SK-N-SH (cell line): Measurements from ENCODE around the gene NCAPH2. TPM values are rescaled to one million over a fixed set of nuclear protein-coding genes. Genes with fewer than 3 reads are reported as not detected.
A peak's percentile ranks its signal among the peaks of the same experiment; 100 is the strongest.

Source experiments
- CTCF ChIA-PET: fragments of 300-600, 350-600 bp; formaldehyde crosslinking; extraction: SDS; loops from one replicate; lab custom pipeline; 2021; lab: Yijun Ruan, JAX
- POLR2A ChIA-PET: fragments of 350-600 bp; sonication (Branson Sonifier 250); formaldehyde crosslinking; extraction: SDS; loops from one replicate; lab custom pipeline; 2020; ENCODE audit warnings: antibody characterized with exemption, inconsistent platforms; lab: Yijun Ruan, JAX
- DNase-seq: peaks from one replicate; pipeline ENCODE4 v3.0.0; 2012
- H2AFZ ChIP-seq: fragments of 200-600 bp; sonication (generic); 2 replicates; pipeline ENCODE4 v1.8.1; 2016; ENCODE audit warnings: antibody characterized with exemption, mild to moderate bottlenecking, low read depth
- H3F3A ChIP-seq: fragments of 200-600 bp; sonication (generic); replicated peaks from 2 replicates; pipeline ENCODE3; 2016; ENCODE audit warnings: antibody characterized with exemption, mild to moderate bottlenecking; ENCODE audit not compliant: insufficient read depth
- H3K27ac ChIP-seq, 2 experiments: fragments of 200-500 bp in 1 of 2; fragments of 200-600 bp in 1 of 2; sonication (Bioruptor generic) in 1 of 2; sonication (generic), shearing (Covaris generic) in 1 of 2; 2 replicates each; pipeline versions ENCODE4 v1.5.1 to v1.6.1; 2014 to 2016; ENCODE audit warnings: low read depth in 2 of 2, inconsistent platforms in 1 of 2, low read length in 1 of 2, mild to moderate bottlenecking in 1 of 2, mixed read lengths in 1 of 2
- H3K27me3 ChIP-seq: fragments of 200-600 bp; sonication (generic), shearing (Covaris generic); 2 replicates; pipeline ENCODE4 v1.6.1; 2016; ENCODE audit warnings: mixed run types; ENCODE audit not compliant: insufficient read depth
- H3K36me3 ChIP-seq, 2 experiments: fragments of 200-500 bp in 1 of 2; fragments of 200-600 bp in 1 of 2; sonication (Bioruptor generic) in 1 of 2; sonication (generic) in 1 of 2; replicated peaks in 1 of 2; 2 replicates each; pipeline versions ENCODE3 to v1.5.1; 2014 to 2016; ENCODE audit warnings: low read length in 1 of 2, mild to moderate bottlenecking in 1 of 2; ENCODE audit not compliant: insufficient read depth in 2 of 2, control insufficient read depth in 1 of 2
- H3K4me1 ChIP-seq, 2 experiments: fragments of 200-500 bp in 1 of 2; fragments of 200-600 bp in 1 of 2; sonication (Bioruptor generic) in 1 of 2; sonication (generic), shearing (Covaris generic) in 1 of 2; 2 replicates each; pipeline versions ENCODE4 v1.5.1 to v1.6.1; 2014 to 2016; ENCODE audit warnings: low read depth in 1 of 2, low read length in 1 of 2, mixed run types in 1 of 2; ENCODE audit not compliant: insufficient read depth in 2 of 2, control insufficient read depth in 1 of 2
- H3K4me2 ChIP-seq: fragments of 200-600 bp; sonication (generic), shearing (Covaris generic); 2 replicates; pipeline ENCODE4 v1.6.1; 2017; ENCODE audit warnings: mixed run types
- H3K4me3 ChIP-seq, 2 experiments: fragments of 200-500 bp in 1 of 2; fragments of 200-600 bp in 1 of 2; sonication (Bioruptor generic) in 1 of 2; sonication (generic), shearing (Covaris generic) in 1 of 2; 2 replicates each; pipeline versions ENCODE4 v1.5.1 to v1.8.1; 2014 to 2016; ENCODE audit warnings: low read depth in 2 of 2, inconsistent platforms in 1 of 2, low read length in 1 of 2, mild to moderate bottlenecking in 1 of 2, mixed read lengths in 1 of 2, moderate library complexity in 1 of 2
- H3K79me2 ChIP-seq: fragments of 200-600 bp; sonication (generic); 2 replicates; pipeline ENCODE4 v1.8.1; 2017; ENCODE audit warnings: mild to moderate bottlenecking; ENCODE audit not compliant: insufficient read depth
- H3K9ac ChIP-seq: fragments of 200-600 bp; sonication (generic); 2 replicates; pipeline ENCODE4 v1.6.1; 2017; ENCODE audit warnings: mixed run types
- H3K9me2 ChIP-seq: fragments of 200-600 bp; sonication (generic); 2 replicates; pipeline ENCODE4 v1.6.1; 2017; ENCODE audit warnings: mixed run types
- H3K9me3 ChIP-seq: fragments of 200-600 bp; sonication (generic); 2 replicates; pipeline ENCODE4 v1.6.1; 2017; ENCODE audit warnings: mixed run types, mild to moderate bottlenecking, moderate library complexity
- H4K20me1 ChIP-seq: fragments of 200-600 bp; sonication (generic); 2 replicates; pipeline ENCODE4 v1.6.1; 2017; ENCODE audit warnings: mild to moderate bottlenecking, mixed run types; ENCODE audit not compliant: insufficient read depth
- CTCF ChIP-seq: fragments of 200-600 bp; sonication (generic); IDR thresholded peaks from 2 replicates; pipeline ENCODE4 v1.6.1; 2017; ENCODE audit warnings: antibody characterized with exemption, mild to moderate bottlenecking, moderate library complexity
- ELF1 ChIP-seq: IDR thresholded peaks from 2 replicates; pipeline ENCODE4 v1.4.0; 2012
- FOSL2 ChIP-seq: IDR thresholded peaks from 2 replicates; pipeline ENCODE4 v1.4.0; 2012; ENCODE audit warnings: low read depth, mild to moderate bottlenecking, moderate library complexity, borderline replicate concordance
- FOXM1 ChIP-seq: IDR thresholded peaks from 2 replicates; pipeline ENCODE4 v1.4.0; 2012; ENCODE audit warnings: low read depth, mild to moderate bottlenecking
- IRF3 ChIP-seq: fragments of 150-350 bp; IDR thresholded peaks from 2 replicates; pipeline ENCODE4 v1.6.1; 2016; ENCODE audit warnings: mild to moderate bottlenecking, low read depth, low read length
- MEF2A ChIP-seq: IDR thresholded peaks from 2 replicates; pipeline ENCODE4 v1.4.0; 2012; ENCODE audit warnings: low read depth, borderline replicate concordance
- MXI1 ChIP-seq: IDR thresholded peaks from 2 replicates; pipeline ENCODE4 v1.6.1; 2012; ENCODE audit warnings: mild to moderate bottlenecking, low read depth, low read length, improper control_type of control experiment
- PBX3 ChIP-seq: IDR thresholded peaks from 2 replicates; pipeline ENCODE4; 2012
- RFX5 ChIP-seq: IDR thresholded peaks from 2 replicates; pipeline ENCODE4 v1.6.1; 2012; ENCODE audit warnings: mild to moderate bottlenecking, improper control_type of control experiment, low read length
- SMC3 ChIP-seq: IDR thresholded peaks from 2 replicates; pipeline ENCODE4 v1.6.1; 2012; ENCODE audit warnings: low read depth, low read length, improper control_type of control experiment
- TCF12 ChIP-seq: IDR thresholded peaks from 2 replicates; pipeline ENCODE4 v1.4.0; 2012
- USF1 ChIP-seq: IDR thresholded peaks from 2 replicates; pipeline ENCODE4 v1.4.0; 2012; ENCODE audit warnings: low read depth, borderline replicate concordance
- USF2 ChIP-seq: fragments of 150-350 bp; IDR thresholded peaks from 2 replicates; pipeline ENCODE4 v1.6.1; 2017; ENCODE audit warnings: antibody characterized with exemption, low read length, low read depth, borderline replicate concordance
- WGBS: methylation state at CpG from one replicate; pipeline ENCODE4 v1.1.6; 2017; ENCODE audit warnings: low lambda C conversion rate; 5-methylcytosine and 5-hydroxymethylcytosine counted together
- polyA plus RNA-seq, 3 experiments: library from polyadenylated mRNA; depleted of rRNA; stranded (reverse); fragments of >200 nt; gene quantifications; 2 replicates each; pipeline ENCODE4 v1.2.3, GENCODE V29; 2012

Gene NCAPH2
- polyA plus RNA-seq, 1 of the 3 experiments (the other 2 are of a cell fraction) = 22.4 TPM

- H3K9me2 ChIP-seq = no peaks in the 10 kb centered on the region
- H3K27ac ChIP-seq = no peak overlapping the region; a peak in 1 of 4 replicates
- no peak for DNase-seq
- peaks cover 61% of the 10 kb centered on the region for H4K20me1 ChIP-seq
- peaks cover 62% of the 10 kb centered on the region for H3K79me2 ChIP-seq
- H3K4me3 ChIP-seq = peak overlapping the region in 1 of 2 experiments; percentile 88; a peak in 2 of 4 replicates
- H3K27me3 ChIP-seq = no peaks in the 10 kb centered on the region
- TF ChIP-seq PBX3 = no peak
- TF ChIP-seq ELF1 = no peak
- TF ChIP-seq RFX5 = no peak
- TF ChIP-seq USF1 = no peak
- no peak for TF ChIP-seq USF2
- no peak for TF ChIP-seq CTCF
- no peak for TF ChIP-seq TCF12
- TF ChIP-seq MXI1 = no peak
- no peak for TF ChIP-seq SMC3
- no peak for TF ChIP-seq MEF2A
- no peak for TF ChIP-seq FOSL2
- no peak for TF ChIP-seq FOXM1
- TF ChIP-seq IRF3 = no peak
- TF ChIP-seq, all 33 proteins: peak for 0
- Histone ChIP-seq H3K9ac (0 out of 2 replicates have a peak overlapping the region, but pooled peaks have one; percentile 64), H3K4me2 (peak overlapping the region; percentile 87), H3K4me1 (peaks cover 4 to 39% of the 10 kb centered on the region in 2 experiments; a peak in 2 of 4 replicates), H2AFZ (no peak overlapping the region), H3K36me3 (peaks cover 0 to 2% of the 10 kb centered on the region in 2 experiments), H3K9me3 (no peaks in the 10 kb centered on the region), H3F3A (no peaks in the 10 kb centered on the region)
- WGBS = 84% methylated on average over 5 of the region's 6 CpGs
- CTCF ChIA-PET = no interaction called here
- POLR2A ChIA-PET = interaction anchor here (1.3 kb wide), 1 partner anchor 52 kb away, joined by 8 read pairs; the partner anchor contains the start of gene SCO2
These were observed 34.9 kb upstream of the NCAPH2 start for GRCh38 chr22:50473088-50473487.
